GM18519 (cell line): Measurements from ENCODE around the gene INTS4.
"Not testable (repeated sequence)": the region's sequence is repeated elsewhere in the genome, so short reads cannot be mapped to it uniquely, and the experiment has no call there.

Experiments
- ATAC-seq: cut with Tn5 transposase; IDR thresholded peaks from one replicate; pipeline ENCODE4 v1.9.1; 2021; ENCODE audit warnings: mild to moderate bottlenecking, moderate library complexity; ENCODE audit not compliant: unreplicated experiment, low FRiP score

Gene INTS4

DNA sequence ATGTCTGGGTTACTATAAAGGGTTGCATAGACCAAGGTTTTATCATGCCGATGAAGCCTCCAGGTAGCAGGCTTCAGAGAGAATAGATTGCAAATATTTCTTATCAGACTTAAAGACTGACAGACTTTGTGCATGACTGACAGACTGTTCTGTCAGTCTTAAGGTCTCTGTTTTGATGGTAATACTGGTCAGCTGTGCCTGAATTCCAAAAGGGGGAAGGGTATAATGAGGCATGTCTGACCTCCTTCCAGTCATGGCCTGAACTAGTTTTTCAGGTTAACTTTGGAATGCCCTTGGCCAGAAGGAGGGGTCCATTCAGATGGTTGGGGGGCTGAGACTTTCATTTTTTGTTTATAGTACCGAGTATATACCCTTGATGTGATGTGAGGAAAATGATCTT lies 33.3 kb upstream of the INTS4 start:
- no peak for ATAC-seq

DNA sequence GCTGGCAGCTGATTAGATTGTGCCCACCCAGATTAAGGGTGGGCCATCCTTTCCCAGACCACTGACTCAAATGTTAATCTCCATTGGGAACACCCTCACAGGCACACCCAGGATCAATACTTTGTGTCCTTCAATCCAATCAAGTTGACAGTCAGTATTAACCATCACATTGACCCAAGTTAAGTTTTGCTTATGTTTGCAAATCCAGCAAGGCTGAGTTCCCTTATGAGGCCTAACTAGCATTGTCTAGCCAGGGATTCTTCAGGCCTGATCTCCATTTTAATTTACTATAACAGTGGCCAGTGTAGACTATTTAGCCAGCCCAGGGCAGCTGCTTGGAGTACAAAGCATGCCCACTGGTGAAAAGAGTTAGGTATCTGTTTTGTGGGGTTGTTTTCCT lies 30.9 kb upstream of the INTS4 start:
- no peak for ATAC-seq

DNA sequence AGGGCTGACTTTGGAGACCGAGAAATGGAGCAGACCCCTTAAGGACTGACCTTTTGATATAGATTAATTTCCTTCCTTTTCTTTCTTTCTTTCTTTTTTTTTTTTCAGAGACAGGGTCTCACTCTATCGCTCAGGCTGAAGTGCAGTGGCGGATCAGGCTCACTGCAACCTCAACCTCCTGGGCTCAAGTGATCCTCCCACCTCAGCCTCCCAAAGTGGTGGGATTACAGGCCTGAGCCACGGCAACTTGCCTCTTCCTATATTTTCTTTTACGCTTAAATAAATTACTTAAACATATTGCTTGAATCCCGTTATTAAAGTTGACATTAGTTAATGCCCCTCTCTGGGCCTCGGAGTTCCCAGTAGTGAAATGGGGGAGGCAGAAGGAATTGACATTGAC lies 29.0 kb upstream of the INTS4 start:
- no peak for ATAC-seq

DNA sequence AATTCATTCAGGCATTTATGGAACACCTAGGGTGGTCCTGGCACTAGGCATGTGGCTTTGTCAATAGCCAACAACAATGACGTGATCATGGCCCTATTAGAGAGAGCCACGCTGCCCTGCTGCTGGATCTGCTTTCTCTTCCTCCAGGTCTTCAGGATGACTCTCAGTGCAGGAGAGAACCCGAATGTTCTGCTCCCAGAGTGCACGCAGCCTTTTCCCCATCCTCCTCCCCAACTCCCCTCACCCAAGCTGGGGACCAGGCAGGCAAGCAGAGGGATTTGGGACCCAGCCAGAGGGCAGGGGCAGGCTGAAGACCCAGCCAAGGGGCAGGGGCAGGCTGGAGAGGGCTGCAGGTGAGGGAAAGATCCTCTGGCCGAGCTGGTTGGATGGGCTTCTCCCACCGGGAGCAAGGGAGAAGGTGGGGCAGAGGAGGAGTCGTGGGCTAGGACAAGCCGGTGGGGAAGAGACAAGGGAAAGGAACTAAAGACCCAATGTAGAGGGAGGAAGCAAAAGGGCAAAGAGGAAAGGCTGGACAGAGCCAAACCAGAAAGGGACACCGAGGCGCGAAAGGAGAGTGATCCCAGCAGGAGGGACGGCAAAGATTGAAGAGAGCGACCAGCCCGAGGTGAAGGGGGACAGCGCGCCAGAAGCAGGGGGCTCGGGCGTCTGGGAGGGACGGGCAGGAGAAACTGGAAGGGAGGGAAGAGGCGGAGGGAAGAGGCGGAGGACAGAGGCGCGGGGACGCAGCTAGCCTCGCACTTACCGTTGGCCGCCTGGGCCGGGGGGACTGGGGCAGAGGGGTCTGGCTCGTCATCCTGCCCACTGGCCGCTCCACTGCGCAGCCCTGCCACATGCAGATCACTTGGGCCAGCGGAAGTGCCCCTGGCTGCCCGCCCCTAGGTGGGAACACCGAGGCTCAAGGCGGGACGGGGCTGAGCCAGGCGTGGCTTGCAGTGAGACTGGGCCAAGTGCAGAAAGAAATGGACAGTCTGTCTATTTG lies 28.2 kb upstream of the INTS4 start, which contains the start of gene KCTD14:
KCTD14 (minus strand) TSS at position 880 of the 1,000 bp plus-strand sequence; CDS start at position 853, 27 bp downstream.
- ATAC-seq: no peak

DNA sequence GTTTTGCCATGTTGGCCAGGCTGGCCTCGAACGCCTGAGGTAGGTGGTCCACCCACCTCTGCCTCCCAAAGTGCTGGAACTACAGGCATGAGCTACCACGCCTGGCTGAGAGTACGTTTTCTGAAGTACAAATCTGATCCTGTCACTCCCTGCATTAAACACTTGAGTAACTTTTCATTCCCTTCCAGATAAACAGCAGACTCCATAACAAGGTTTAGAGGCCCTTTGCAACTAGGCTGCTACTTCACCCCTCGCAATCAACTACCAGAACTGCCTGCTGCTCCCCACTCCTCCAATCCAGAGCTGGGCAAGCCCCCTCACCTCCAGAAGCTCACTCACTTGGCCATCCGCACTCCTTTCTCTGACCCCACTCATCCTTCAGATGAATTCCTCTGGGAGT lies 27.1 kb upstream of the INTS4 start:
- ATAC-seq: no peak

DNA sequence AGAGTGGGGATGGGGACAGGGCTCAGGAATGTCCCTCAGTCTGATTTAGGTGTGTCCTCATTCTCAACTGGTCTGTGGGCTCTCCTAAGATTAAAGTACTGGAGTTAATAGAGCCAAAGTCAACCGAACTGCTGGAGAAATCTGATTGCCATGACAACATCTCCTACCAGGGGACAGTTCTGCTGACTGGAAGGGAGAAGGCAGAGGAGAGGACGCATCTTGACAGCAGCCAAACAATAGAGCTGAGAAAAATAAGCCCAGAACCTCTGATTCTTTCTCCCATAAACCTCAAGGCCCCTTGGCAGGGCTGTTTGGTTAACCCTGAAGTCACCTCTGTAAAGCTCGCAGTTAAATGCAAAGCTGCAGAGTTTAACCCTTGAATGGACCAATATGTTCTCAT lies 25.8 kb upstream of the INTS4 start:
- no peak for ATAC-seq

DNA sequence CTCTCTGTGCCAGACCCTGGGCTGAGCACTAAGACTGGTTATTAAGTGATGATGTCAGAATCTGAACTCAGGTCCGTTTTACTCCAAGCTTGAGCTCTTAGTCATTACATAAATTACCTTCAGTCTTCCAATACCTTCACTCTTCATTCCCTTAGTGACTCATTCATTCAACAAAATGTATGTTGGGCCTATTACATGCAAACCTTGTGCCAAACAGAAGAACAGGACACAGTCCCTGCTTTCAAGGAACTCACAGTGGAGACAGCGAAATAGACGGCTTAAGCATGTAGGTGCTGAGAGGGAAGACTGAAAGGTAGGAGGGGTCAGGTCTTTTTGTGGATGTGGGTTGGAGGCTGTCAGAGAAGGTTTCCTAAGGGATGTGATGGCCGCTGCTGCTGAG lies 25.3 kb upstream of the INTS4 start:
- no peak for ATAC-seq

DNA sequence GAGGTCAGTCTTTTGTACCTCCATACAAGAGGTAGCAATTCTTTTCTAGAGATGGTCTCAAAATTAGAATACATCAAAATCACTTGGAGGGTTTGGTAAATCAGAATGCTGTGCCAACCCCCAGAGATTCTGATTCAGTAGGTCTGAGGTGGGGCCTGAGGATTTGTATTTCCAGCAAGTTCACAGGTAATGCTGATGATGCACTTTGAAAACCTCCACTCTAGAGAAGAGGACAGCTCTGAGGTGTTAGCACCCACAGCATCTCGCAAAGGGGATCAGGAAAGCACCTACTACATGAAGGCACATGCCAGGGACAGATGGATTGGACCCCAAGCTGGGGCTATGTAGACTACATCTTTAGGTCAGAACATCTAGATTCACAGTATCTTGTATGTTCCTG lies 21.4 kb upstream of the INTS4 start:
- no peak for ATAC-seq

DNA sequence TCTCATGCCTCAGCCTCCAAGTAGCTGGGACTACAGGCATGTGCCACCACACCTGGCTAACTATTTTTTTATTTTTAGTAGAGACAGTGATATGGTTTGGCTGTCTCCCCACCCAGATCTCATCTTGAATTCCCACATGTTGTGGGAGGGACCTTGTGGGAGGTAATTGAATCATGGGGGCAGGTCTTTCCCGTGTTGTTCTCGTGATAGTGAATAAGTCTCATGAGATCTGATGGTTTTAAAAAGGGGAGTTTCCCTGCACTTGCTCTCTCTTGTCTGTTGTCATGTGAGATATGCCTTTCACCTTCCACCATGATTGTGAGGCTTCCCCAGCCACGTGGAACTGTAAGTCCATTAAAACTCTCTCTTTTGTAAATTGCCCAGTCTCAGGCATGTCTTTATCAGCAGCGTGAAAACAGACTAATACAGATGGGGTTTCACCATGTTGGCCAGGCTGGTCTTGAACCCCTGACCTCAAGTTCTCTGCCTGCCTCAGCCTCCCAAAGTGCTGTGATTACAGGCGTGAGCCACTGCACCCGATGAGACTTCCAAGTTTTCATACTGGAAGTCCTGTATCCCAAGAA lies 20.6 kb upstream of the INTS4 start:
- ATAC-seq: not testable (repeated sequence)

DNA sequence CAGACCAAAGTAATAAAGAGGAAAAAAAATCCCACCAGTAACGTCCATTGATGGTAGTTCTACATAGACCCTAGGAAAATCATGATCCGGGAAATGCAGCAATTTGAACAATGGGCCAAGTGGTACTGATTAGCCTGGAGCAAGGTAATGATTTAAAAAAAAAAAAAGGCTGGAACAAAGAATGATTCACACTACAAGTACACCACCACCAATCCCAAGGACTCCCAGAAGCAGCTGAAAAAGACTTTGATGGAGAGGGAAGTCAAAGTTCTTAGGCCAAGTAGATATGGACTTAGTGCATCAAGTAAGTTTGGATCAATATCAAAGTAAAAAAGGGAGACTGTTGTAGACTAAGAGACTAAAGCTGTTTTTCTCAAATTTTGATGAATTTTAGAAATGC lies 16.8 kb upstream of the INTS4 start:
- no peak for ATAC-seq

DNA sequence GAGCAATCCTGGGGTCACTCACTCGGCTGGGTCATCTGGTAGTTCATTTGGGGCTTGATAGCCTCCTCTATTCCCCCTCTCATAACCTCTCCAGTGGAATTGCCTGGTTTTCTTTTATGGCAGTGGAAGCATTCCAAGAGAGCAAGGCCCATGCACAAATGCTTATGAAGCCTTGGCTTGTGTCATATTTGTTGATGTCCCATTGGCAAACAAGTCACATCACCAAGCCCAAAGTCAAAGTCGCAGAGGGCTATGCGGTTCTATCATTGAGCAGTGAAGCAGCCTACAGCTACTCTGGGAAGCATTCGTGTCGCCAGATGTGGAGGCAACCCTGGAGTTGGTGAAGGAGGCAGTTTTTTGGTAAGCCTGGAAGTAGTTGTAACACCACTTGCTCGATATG lies 16.3 kb upstream of the INTS4 start:
- no peak for ATAC-seq

DNA sequence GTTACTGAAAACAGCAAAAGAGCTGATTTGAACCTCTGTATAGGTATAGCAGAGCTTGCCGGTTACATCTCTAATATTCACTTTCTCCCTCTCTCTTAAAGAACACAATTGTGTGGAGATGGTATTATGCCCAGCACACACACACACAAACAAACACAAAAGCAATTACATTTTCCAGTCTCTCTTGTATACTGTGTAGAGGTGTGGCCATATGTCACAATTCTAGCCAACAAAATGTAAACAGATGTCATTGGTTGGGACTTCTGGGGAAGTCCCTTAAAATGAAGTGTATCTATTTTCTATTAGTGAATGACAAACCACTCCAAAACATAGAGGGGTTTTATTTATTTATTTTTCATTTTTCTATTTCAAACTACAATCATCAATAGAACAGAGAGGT lies 15.8 kb upstream of the INTS4 start:
- no peak for ATAC-seq

DNA sequence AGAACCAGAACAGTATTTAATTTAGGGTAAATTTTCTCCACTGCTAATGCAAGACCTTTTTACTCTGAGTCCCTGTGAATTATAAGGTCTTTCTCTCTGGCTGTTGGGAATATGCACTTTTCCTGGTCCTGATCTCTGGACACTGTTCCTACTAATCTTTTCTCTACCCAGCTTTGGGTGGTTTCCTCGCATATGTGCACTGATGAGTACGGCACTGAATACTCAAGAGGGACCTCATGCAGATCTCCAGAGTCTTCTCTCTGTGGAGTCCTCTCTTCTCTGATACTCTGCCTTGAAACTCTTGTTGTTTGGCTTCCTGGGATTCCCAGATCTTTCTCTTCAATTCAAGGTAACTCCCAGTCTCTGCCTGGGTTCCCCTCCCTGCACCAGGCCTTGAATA lies 14.6 kb upstream of the INTS4 start:
- ATAC-seq: no peak

DNA sequence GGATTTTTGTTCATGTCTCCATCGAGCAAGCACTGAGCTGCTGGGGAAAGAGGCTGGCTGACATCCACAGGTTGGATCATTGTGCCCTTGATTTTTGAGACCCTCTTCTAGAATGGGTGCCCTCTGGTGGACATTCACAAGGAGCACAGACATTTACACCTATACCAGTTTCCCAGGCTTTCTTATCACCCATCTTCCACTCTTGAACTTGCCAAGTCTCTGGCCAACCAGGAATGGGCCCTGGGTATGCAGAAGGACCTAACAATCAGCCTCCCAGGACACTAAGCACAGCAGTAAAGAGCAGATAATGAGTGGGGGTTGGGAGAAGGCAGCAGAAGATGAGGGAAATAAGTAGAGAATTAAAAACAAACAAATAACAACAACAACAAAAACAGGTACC lies 5.7 kb upstream of the INTS4 start:
- no peak for ATAC-seq

DNA sequence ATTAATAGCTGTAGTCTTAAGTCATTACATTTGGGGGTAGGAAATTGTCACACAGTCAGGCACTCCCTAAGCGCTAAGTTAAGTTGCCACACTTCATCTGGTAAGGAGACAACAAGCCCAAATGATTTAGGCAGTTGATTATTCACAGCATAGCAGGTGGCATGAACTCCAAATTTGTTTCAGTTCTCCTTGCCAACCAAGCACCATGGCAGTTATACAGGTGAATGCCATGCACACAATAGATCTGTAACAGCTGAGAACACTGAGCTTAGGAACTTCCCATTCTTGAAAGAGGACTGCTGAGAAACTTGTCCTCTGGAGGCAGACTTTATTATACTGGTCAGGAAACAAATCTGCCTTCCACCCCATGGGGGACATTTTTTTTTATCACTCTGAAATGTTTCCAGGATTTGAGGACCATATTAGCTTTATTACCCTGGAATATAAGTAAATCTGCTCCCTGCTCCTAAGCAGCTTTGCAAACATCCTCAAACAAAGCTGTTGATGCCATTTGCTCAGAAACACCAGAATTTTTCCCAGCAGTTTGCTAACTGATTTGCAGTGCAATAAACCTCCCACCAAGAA lies 5.1 kb upstream of the INTS4 start:
- ATAC-seq: no peak

DNA sequence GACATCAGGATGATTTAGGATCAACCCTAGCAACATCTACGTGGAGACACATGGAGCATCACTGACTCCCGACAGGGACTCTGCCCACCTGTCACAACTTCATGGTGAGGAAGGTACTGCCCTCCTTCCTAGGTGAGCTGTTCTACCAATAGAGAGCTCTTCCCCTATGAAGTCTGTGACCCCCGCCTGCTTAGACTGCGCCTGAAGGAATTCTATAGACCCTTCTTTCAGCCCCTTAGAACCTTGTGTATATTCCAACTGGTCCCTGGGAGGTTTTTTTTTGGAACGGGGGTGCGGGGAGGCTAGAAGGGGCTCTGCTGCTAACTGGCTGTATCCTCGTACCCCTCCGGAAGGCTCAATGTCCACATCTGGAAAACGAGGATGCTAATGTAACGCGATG lies 566 bp downstream of the INTS4 start:
- ATAC-seq: no peak

DNA sequence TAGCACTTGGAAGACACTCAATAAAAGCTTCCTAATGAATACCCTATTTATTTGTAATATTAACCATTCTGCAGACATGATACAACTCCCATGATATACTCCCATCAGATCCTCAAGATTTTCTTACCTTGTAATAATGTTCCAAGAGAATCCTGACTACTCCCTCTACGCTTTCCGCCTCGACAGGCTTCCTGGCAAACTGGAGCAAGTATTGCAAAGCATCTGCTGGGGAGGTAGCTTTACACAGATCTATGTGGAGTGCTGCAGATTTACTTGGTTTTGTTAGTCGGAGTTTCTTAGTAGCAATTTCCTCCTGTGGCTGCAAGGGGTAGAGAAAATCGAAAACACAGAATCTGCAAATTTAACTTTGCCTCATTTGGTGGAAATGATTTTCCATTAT lies 3.5 kb downstream of the INTS4 start:
- ATAC-seq: no peak

DNA sequence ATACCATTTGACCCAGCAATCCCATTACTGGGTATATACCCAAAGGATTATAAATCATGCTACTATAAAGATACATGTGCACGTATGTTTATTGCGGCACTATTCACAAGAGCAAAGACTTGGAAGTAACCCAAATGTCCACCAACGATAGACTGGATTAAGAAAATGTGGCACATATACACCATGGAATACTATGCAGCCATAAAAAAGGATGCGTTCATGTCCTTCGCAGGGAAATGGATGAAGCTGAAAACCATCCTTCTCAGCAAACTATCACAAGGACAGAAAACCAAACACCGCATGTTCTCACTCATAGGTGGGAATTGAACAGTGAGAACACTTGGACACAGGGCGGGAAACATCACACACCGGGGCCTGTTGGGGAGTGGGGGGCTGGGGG lies 8.0 kb downstream of the INTS4 start:
- ATAC-seq: not testable (repeated sequence)

DNA sequence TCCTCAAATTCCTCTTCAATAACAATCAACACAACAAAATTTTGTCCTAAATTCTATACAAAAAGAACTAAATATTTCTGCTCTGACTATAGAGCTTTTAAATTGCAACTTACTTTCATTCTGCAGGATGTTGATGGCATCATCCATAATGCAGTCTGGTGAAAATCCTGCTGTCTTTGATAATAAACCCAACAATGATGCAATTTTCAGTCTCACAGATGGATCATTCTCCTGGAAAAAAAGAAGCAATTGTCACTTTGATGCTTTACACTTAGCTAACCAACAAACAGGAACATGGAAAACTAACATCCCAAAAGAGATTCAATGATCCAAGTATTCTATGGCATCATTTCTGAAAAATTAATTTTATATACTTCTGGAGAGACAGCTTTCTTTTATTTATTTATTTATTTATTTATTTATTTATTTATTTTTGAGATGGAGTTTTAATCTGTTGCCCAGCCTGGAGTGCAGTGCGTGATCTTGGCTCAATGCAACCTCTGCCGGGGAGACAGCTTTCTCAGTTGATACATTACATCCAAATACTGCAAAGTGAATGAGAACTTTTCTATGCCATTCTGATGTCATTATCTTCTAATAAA lies 13.0 kb downstream of the INTS4 start:
- ATAC-seq: no peak

DNA sequence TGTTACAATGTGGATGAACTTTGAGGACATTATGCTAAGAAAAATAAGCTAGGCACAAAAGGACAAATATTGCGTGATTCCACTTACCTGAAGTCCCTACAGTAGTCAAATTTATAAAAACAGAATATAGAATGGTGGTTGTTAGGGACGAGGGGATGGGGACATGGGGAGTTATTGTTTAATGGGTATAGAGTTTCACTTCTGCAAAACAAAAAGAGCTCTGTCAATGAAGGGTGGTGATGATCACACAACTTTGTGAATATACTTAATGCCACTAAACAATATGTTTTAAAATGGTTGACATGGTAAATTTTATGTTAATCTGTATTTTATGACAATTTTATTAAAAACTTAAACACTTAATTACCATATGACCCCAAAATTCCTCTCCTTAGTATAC lies 26.1 kb downstream of the INTS4 start:
- ATAC-seq: no peak

DNA sequence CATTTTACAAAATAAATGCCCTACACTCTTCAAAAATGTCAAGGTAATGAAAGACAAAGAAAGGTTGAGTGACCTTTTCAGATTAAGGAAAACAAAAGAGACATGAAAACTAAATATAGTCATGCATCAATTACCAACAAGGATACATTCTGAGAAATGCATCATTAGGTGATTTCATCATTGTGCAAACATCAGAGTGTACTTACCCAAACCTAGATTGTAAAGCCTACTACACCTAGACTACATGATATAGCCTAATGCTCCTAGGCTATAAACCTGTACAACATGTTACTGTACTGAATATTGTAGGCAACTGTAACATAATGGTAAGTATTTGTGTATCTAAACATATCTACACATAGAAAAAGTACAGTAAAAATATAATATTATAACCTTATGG lies 26.7 kb downstream of the INTS4 start:
- no peak for ATAC-seq
